A549 (cell line): ENCODE data around the gene TEX261.

Source experiments
- BHLHE40 ChIP-seq: IDR thresholded peaks from 2 replicates; pipeline ENCODE4 v1.6.1; 2012; ENCODE audit warnings: low read depth, low read length, inconsistent platforms
- CBX8 ChIP-seq: fragments of 200-600 bp; sonication (generic); IDR thresholded peaks from 2 replicates; pipeline ENCODE4 v1.6.1; 2016
- CHD2 ChIP-seq: fragments of 150-350 bp; IDR thresholded peaks from 2 replicates; pipeline ENCODE4 v1.6.1; 2014; ENCODE audit warnings: low read length; ENCODE audit not compliant: partially characterized antibody
- CTCF ChIP-seq: fragments of >200 bp; sonication (Bioruptor Twin); formaldehyde crosslinking; IDR thresholded peaks from 3 replicates; pipeline ENCODE4 v1.5.1; 2016
- JUN ChIP-seq, 2 experiments: fragments of >200 bp; sonication (Bioruptor Twin); formaldehyde crosslinking; IDR thresholded peaks; 2 replicates in 1 of 2; 3 replicates in 1 of 2; pipeline ENCODE4 v1.6.1; 2016 to 2017
- MAFK ChIP-seq: fragments of 450-650 bp; IDR thresholded peaks from 2 replicates; pipeline ENCODE4 v1.6.1; 2014; ENCODE audit not compliant: partially characterized antibody
- MAX ChIP-seq: IDR thresholded peaks from 2 replicates; pipeline ENCODE4 v1.6.1; 2012
- POLR2A ChIP-seq: IDR thresholded peaks from 2 replicates; pipeline ENCODE4 v1.6.1; 2012; ENCODE audit warnings: mild to moderate bottlenecking, low read length
- RFX5 ChIP-seq: fragments of 450-650 bp; IDR thresholded peaks from 2 replicates; pipeline ENCODE4 v1.7.1; 2014; ENCODE audit warnings: antibody characterized with exemption, mild to moderate bottlenecking, moderate library complexity
- SMC3 ChIP-seq: fragments of >200 bp; sonication (Bioruptor Twin); formaldehyde crosslinking; IDR thresholded peaks from 3 replicates; pipeline ENCODE4 v1.6.1; 2018; ENCODE audit warnings: inconsistent platforms
- TP53 ChIP-seq: fragments of 250-450 bp; sonication (Bioruptor Pico); IDR thresholded peaks from 2 replicates; pipeline ENCODE4 v1.5.0; 2021; ENCODE audit warnings: mild to moderate bottlenecking, moderate library complexity
- ZNF302 ChIP-seq: fragments of 250-450 bp; sonication (Bioruptor Pico); IDR thresholded peaks from 2 replicates; pipeline ENCODE4 v1.9.0; 2021; ENCODE audit warnings: inconsistent platforms, mild to moderate bottlenecking, moderate library complexity
- TF ChIP-seq, protein P1 (sequence below): fragments of 200-600 bp; sonication (generic); IDR thresholded peaks from 2 replicates; pipeline ENCODE4 v1.6.1; 2016; ENCODE audit warnings: antibody characterized with exemption, mild to moderate bottlenecking, moderate library complexity
- TF ChIP-seq, protein P2 (sequence below): IDR thresholded peaks from 2 replicates; pipeline ENCODE4 v1.6.1; 2012; ENCODE audit warnings: low read depth, borderline replicate concordance

GRCh38 chr2:70944111-70944690 lies 50.5 kb downstream of the TEX261 start:
- TF ChIP-seq, protein P1, sequence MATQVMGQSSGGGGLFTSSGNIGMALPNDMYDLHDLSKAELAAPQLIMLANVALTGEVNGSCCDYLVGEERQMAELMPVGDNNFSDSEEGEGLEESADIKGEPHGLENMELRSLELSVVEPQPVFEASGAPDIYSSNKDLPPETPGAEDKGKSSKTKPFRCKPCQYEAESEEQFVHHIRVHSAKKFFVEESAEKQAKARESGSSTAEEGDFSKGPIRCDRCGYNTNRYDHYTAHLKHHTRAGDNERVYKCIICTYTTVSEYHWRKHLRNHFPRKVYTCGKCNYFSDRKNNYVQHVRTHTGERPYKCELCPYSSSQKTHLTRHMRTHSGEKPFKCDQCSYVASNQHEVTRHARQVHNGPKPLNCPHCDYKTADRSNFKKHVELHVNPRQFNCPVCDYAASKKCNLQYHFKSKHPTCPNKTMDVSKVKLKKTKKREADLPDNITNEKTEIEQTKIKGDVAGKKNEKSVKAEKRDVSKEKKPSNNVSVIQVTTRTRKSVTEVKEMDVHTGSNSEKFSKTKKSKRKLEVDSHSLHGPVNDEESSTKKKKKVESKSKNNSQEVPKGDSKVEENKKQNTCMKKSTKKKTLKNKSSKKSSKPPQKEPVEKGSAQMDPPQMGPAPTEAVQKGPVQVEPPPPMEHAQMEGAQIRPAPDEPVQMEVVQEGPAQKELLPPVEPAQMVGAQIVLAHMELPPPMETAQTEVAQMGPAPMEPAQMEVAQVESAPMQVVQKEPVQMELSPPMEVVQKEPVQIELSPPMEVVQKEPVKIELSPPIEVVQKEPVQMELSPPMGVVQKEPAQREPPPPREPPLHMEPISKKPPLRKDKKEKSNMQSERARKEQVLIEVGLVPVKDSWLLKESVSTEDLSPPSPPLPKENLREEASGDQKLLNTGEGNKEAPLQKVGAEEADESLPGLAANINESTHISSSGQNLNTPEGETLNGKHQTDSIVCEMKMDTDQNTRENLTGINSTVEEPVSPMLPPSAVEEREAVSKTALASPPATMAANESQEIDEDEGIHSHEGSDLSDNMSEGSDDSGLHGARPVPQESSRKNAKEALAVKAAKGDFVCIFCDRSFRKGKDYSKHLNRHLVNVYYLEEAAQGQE = no peak
- TF ChIP-seq CTCF (no peak), MAFK (no peak), BHLHE40 (no peak), MAX (no peak), CHD2 (no peak), CBX8 (no peak), POLR2A (no peak), TP53 (CRISPR knock-in tag) (no peak), RFX5 (no peak), ZNF302 (CRISPR knock-in tag) (no peak), JUN (IDR thresholded peaks at IDR 0.05) (no peak), SMC3 (no peak)
- TF ChIP-seq, protein P2, sequence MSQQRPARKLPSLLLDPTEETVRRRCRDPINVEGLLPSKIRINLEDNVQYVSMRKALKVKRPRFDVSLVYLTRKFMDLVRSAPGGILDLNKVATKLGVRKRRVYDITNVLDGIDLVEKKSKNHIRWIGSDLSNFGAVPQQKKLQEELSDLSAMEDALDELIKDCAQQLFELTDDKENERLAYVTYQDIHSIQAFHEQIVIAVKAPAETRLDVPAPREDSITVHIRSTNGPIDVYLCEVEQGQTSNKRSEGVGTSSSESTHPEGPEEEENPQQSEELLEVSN = no peak
